BLaER1 treated with 17β-estradiol and CSF1 and Interleukin-3, amounts not matched to agents 10 nM and 100 nM (cell line): ENCODE results near the gene FOXD4.
"Not testable (repeated sequence)": the region's sequence is repeated elsewhere in the genome, so short reads cannot be mapped to it uniquely, and the experiment has no call there.

Experiments
- H3K27ac ChIP-seq, 11 experiments: shearing (Covaris generic); formaldehyde crosslinking; 2 replicates each; pipeline ENCODE4 v1.8.1; 2022
- H3K27me3 ChIP-seq, 11 experiments: shearing (Covaris generic); formaldehyde crosslinking; 2 replicates each; pipeline ENCODE4 v1.8.1; 2022
- H3K36me3 ChIP-seq, 11 experiments: shearing (Covaris generic); formaldehyde crosslinking; 2 replicates each; pipeline ENCODE4 v1.8.1; 2022
- H3K4me1 ChIP-seq, 10 experiments: shearing (Covaris generic); formaldehyde crosslinking; 2 replicates each; pipeline ENCODE4 v1.8.1; 2022
- H3K4me2 ChIP-seq, 11 experiments: shearing (Covaris generic); formaldehyde crosslinking; 2 replicates each; pipeline ENCODE4 v1.8.1; 2022
- H3K4me3 ChIP-seq, 10 experiments: shearing (Covaris generic); formaldehyde crosslinking; 2 replicates each; pipeline ENCODE4 v1.8.1; 2022
- H3K9ac ChIP-seq, 11 experiments: shearing (Covaris generic); formaldehyde crosslinking; 2 replicates each; pipeline ENCODE4 v1.8.1; 2022
- H3K9me3 ChIP-seq, 11 experiments: shearing (Covaris generic); formaldehyde crosslinking; replicated peaks in 1 of 11; 2 replicates each; pipeline ENCODE4 v1.8.1; 2022
- H4K20me1 ChIP-seq, 11 experiments: shearing (Covaris generic); formaldehyde crosslinking; 2 replicates each; pipeline ENCODE4 v1.8.1; 2022

The FOXD4 gene

DNA sequence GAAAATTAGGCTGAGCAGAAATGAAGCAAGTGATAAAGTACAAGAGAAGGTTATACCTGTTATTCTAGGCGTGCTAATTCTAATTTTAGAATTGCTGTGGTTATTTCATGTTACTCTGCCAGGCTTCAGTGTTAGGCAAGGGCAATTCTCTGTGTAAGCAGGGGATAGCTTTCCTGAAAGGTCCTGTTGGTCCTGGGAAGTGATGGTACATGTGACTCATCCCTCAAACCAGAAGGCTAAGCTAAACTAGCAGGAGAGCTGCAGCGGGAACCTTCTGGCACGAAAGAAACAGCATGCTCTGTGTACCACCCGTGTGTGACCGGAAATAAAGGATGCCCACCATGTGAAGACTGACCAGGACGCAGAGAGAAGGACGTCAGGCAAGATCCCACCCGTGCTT is 8.7 kb downstream of the FOXD4 start:
- Histone ChIP-seq H3K4me1 (peaks cover 0 to 13% (median 10%) of the 10 kb centered on the region in 10 experiments; a peak in 12 of 20 replicates), H3K27me3 (peaks cover 42 to 69% (median 61%) of the 10 kb centered on the region in 11 experiments), H4K20me1 (peaks cover 0 to 21% (median 17%) of the 10 kb centered on the region in 11 experiments; a peak in 19 of 22 replicates)
- H3K9me3 ChIP-seq, H3K4me3 ChIP-seq, H3K36me3 ChIP-seq, H3K27ac ChIP-seq, H3K4me2 ChIP-seq, H3K9ac ChIP-seq: not testable (repeated sequence)

DNA sequence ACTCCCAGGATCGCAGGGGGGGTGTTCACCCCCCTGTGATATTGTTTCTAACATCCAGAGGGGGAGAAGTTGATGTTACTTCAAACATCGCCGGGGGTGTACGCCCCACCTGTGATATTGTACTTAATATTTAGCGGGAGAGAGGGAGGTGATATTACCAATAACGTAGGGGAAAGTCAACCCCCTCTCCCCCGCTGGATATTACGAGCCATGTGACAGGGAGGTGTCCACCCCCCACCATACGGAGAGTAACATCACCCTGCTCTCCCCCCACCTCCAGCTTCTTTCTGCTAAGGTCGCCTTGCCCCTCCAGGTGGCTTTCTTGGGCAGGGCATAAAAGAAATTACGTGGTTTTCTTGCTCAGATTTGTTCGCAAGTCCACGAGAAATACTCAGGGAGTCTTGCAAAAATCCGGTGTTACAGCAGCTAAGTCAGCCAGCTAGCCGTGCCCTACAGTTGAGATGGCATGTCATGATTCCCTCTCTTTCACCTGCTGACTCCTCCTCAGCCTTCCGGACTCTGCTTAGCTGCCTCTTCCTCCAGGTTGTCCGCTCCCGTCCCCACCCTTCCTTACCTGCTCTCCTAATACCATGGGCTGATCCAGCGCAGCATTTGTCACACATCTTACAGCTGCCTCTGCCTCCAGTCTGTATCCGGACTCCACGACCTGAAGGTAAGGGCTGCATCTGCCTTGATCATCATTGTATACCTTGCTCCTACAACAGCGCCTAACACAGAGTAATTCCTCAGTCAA is 9.3 kb downstream of the FOXD4 start:
- Histone ChIP-seq H4K20me1 (peaks cover 0 to 15% (median 11%) of the 10 kb centered on the region in 11 experiments; a peak in 19 of 22 replicates), H3K27me3 (peaks cover 36 to 63% (median 55%) of the 10 kb centered on the region in 11 experiments)
- H3K4me3 ChIP-seq, H3K36me3 ChIP-seq, H3K4me2 ChIP-seq, H3K4me1 ChIP-seq, H3K9ac ChIP-seq, H3K9me3 ChIP-seq, H3K27ac ChIP-seq: not testable (repeated sequence)

DNA sequence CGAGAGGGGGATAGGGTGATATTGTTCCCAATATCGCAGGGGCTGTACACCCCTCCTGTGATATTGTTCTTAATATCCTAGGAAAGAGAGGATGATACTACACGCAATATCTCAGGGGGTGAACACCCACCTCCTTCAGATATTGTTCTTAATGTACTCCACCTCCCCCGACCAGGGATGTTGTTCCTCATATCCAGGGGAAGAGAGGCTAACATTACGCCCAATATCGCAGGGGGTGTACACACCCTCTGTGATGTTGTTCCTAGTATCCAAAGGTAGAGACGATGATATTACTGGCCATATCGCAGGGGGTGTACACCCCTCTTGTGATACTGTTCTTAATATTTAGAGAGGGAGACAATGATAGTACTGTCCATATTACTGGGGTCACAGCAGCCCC is 12.2 kb downstream of the FOXD4 start:
- H3K9ac ChIP-seq, H3K9me3 ChIP-seq, H3K4me3 ChIP-seq, H3K4me2 ChIP-seq, H3K36me3 ChIP-seq, H3K27ac ChIP-seq, H4K20me1 ChIP-seq, H3K4me1 ChIP-seq: not testable (repeated sequence)
- peaks cover 14 to 37% (median 30%) of the 10 kb centered on the region in 11 experiments; a peak in 21 of 22 replicates for H3K27me3 ChIP-seq

DNA sequence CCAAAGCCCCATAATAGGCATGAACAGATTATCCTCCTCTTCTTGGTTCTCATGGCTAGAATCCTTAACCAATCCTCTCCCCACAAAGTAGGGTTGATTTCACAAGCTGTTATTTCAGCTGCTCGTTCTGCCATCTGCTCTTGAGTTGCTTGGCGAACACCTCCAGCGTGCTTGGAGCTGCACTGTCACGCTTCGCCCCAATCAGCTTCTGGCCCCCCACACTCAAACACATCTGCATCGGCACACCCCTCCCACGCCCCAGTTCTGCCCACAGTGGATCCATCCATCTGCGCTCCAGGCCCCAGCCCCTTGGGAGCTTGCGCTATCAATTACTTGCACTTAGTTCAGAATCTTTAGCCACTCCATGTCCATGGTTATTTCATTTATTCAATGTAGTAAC is 17.8 kb downstream of the FOXD4 start:
- H3K4me3 ChIP-seq, H3K4me2 ChIP-seq, H3K27ac ChIP-seq, H3K9me3 ChIP-seq, H3K36me3 ChIP-seq, H3K4me1 ChIP-seq, H3K9ac ChIP-seq, H3K27me3 ChIP-seq, H4K20me1 ChIP-seq: not testable (repeated sequence)

DNA sequence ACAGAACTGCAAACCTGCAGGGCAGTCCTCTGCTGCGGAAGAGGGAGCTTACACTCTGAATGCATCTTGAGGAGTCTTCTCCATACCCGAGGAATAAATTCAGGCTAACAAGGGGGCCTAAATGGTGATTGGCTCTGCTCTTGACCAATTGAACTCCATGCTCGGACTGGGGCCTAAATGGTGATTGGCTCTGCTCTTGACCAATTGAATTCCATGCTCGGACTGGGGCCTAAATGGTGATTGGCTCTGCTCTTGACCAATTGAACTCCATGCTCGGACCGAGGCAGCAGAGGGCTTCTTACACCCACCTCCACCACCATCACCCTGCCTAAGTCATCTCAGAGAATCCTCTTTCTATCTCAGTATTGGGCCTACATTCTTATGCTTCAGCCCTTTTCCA is 18.4 kb downstream of the FOXD4 start:
- H3K9ac ChIP-seq, H3K4me3 ChIP-seq, H4K20me1 ChIP-seq, H3K4me2 ChIP-seq, H3K36me3 ChIP-seq, H3K9me3 ChIP-seq, H3K27ac ChIP-seq, H3K4me1 ChIP-seq, H3K27me3 ChIP-seq: not testable (repeated sequence)

DNA sequence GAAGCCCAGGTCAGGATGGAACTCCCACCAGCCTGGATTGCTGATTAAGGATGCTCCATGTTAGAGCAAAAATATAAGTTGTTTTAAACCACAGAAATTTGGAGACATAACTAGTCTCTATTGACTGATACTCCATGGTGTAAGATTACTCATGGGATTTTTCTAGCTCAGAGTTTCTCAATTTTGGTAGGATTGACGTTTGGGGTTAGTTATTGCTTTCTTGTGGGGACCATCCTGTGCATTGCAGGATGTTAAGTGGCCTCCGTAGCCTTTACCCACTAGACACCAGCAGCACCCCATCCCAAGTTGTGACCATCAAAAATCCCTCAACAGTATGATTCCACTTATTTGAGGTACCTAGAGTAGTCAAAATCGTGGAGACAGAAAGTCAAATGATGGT is 19.4 kb downstream of the FOXD4 start:
- H3K4me3 ChIP-seq, H3K4me1 ChIP-seq, H3K36me3 ChIP-seq, H3K9me3 ChIP-seq, H3K27ac ChIP-seq, H4K20me1 ChIP-seq, H3K27me3 ChIP-seq, H3K4me2 ChIP-seq, H3K9ac ChIP-seq: not testable (repeated sequence)

DNA sequence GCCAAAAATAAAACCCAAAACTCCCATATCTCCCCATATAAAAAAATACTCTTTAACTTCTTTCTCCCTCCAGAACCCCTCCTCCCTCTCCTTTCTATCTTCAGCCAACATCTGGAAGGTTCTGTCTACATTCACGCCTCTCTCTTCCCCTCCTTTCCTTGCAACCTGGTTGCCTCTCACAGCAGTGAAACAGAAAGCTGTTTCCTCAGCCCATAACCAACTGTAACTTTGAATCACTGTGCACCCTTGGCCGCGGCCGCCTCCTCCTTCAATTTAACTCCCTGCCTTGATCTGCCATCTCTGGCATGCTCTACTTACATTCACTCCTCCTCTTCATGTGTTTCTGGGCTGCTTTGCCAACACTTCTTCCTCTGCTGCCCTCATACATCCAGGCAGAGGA is 23.2 kb downstream of the FOXD4 start:
- not testable (repeated sequence) for H3K9me3 ChIP-seq, H3K9ac ChIP-seq, H3K27ac ChIP-seq, H3K4me2 ChIP-seq, H3K27me3 ChIP-seq, H4K20me1 ChIP-seq, H3K4me3 ChIP-seq, H3K36me3 ChIP-seq, H3K4me1 ChIP-seq

DNA sequence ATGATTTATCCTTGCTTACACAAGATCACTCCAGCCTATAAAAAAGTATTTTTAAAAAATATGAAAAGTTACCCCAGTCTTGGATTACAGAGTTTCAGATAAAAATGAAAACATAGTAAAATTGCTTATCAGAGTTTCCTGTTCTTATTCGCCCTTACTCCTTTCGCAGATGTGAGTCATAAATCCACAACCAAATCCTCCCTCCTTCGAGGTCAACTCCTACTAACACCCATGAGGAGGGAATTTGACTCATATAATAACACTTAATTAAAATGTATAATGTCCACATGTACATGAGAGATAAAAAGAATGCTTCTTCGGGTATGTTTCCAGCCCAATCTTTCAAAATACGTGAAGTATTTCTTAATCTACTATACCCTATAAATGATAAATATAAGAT is 23.9 kb downstream of the FOXD4 start:
- H3K4me2 ChIP-seq, H3K36me3 ChIP-seq, H3K4me1 ChIP-seq, H3K4me3 ChIP-seq, H3K27me3 ChIP-seq, H3K9ac ChIP-seq, H3K27ac ChIP-seq, H3K9me3 ChIP-seq, H4K20me1 ChIP-seq: not testable (repeated sequence)

DNA sequence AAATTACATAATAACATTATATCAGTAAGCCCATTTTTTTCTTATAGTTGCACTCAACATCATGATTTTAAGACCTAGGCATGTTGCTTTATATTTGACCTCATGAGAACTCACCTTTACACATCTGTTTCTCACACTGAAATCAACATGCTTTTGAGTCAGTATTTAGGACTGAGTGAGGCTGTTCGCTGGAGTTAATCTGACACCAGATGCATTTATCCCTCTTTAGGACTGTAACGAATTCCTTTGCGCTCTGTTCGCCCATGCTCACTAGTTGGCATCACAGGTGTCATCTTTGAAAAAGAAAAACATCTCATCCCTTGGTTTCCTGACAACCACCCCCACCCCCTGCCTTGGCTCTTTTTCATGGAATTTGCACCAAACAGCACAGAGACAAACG is 24.3 kb downstream of the FOXD4 start:
- not testable (repeated sequence) for H3K27me3 ChIP-seq, H3K9ac ChIP-seq, H3K4me3 ChIP-seq, H3K4me2 ChIP-seq, H4K20me1 ChIP-seq, H3K9me3 ChIP-seq, H3K4me1 ChIP-seq, H3K27ac ChIP-seq, H3K36me3 ChIP-seq

DNA sequence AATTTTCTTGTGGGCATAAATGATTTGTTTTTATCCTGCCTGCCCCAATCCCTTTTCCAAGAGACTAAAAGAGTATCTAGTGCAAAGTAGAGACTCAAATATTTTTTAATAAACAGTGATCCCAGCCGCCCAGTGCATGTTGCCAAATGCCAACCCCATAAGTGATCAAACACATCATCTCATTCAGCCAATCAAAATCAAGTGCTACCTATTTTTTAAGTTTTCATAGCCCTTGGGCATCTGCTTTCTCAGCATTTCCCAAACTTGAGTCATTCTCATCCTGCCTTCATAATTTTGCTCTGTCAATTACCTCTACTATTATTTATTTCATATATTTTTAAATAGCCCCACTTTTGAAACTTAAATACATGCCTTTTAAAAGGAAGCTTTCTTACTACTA is 27.4 kb downstream of the FOXD4 start:
- not testable (repeated sequence) for H3K27me3 ChIP-seq, H3K4me3 ChIP-seq, H3K4me1 ChIP-seq, H3K27ac ChIP-seq, H4K20me1 ChIP-seq, H3K36me3 ChIP-seq, H3K4me2 ChIP-seq, H3K9me3 ChIP-seq, H3K9ac ChIP-seq

DNA sequence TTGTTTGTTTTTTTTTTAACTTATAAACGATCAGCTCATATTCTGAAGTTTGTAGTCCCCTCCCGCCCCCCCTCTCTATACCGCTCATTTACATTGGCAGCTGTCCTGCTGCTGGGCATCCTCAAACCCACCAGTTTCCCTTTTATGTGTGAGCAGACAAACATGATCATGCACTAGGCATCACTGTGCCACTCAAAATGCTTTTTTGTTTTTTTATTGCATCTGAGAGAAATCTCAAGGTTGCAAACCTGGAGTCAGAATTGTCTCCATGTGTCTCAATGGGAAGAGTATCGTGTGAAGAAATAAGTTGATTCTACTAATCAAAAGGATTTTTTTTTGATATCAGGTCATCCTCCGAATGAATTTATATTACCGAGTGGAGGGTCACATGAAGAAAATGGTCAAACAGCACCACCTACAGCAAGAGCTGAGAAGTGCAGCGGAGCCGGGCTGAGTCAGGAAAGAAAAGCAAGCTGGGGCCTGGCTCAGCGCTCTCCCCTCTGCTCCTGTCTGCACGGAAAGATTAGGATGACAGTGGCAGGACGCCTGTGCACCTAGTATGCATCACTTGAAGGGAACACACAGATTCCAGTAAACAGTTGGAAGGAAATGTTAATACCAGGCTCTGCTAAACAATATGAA is 29.7 kb downstream of the FOXD4 start:
- H3K27ac ChIP-seq, H3K9ac ChIP-seq, H3K4me3 ChIP-seq, H3K4me2 ChIP-seq, H3K9me3 ChIP-seq, H3K36me3 ChIP-seq, H4K20me1 ChIP-seq, H3K4me1 ChIP-seq, H3K27me3 ChIP-seq: not testable (repeated sequence)

DNA sequence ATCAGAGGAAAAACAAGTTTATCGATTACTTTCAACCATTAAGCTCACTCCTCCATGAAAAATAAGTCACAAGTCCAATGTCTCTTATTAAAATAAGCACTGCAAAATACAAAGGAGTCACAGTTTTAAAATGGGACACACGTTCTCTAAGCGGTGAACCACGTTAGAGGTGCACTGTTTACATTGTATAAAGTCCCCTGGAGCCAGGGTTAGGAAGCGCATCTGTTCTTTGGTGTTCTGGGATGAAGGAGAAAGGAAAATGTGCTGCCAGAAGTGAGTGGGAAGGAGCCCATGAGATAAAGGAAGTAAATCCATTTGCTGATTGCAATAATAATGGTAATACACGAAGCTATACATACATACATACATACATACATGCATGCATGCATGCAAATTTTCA is 30.4 kb downstream of the FOXD4 start:
- not testable (repeated sequence) for H3K36me3 ChIP-seq, H3K27ac ChIP-seq, H3K27me3 ChIP-seq, H3K4me3 ChIP-seq, H3K4me2 ChIP-seq, H4K20me1 ChIP-seq, H3K4me1 ChIP-seq, H3K9me3 ChIP-seq, H3K9ac ChIP-seq

DNA sequence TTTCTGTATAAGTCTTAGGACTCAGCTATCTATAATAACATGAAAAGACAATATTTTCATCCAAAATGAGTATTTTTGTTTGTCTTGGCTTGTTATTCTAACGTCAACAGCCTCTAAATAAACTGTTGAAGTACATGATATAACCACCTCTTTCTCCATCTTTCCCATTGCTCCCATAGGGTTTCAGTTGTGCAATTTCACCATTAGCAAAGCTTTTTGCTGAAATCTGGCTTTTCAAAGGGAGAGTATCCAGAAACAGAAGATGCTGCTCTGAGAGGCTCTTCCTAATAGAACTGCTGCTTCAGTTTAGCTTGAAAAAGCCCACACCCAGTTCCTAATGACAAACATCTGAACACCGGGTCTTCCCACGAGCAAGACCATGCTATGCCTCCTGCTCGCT is 31.1 kb downstream of the FOXD4 start:
- H3K36me3 ChIP-seq, H3K4me2 ChIP-seq, H3K4me3 ChIP-seq, H3K9me3 ChIP-seq, H3K4me1 ChIP-seq, H3K9ac ChIP-seq, H4K20me1 ChIP-seq, H3K27me3 ChIP-seq, H3K27ac ChIP-seq: not testable (repeated sequence)

DNA sequence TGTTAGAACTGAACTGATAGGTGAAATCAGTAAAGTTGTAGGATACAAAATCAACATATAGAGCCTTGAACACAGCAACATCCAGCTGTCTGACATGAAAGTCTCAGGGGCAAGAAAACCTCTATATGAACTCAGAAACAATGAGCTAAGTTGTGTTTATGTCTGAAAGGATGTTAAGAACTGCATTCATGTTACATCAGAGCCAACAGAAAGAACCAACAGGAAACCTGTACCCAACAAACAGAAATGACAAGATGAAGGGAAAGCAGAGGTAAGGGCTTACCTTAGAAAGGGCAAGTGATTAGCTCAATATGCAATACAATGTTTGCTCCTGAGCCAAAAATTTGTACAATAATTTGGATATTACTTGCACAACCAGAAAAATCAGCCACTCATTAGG is 31.5 kb downstream of the FOXD4 start:
- not testable (repeated sequence) for H3K27me3 ChIP-seq, H3K9me3 ChIP-seq, H3K4me2 ChIP-seq, H3K9ac ChIP-seq, H3K36me3 ChIP-seq, H4K20me1 ChIP-seq, H3K27ac ChIP-seq, H3K4me3 ChIP-seq, H3K4me1 ChIP-seq
